GM21576 (cell line): ENCODE measurements around the gene DDOST.
A peak's percentile ranks its signal among the peaks of the same experiment; 100 is the strongest.

Source experiments
- ATAC-seq: cut with Tn5 transposase; IDR thresholded peaks from one replicate; pipeline ENCODE4 v1.9.1; 2021; ENCODE audit warnings: mild to moderate bottlenecking, moderate library complexity; ENCODE audit not compliant: unreplicated experiment

Gene DDOST

GRCh38 chr1:20663365-20663764 is 2.2 kb upstream of the DDOST start:
- ATAC-seq, result no peak

- no peak for ATAC-seq
These were observed 924 bp upstream of the DDOST start for GRCh38 chr1:20662110-20662475.

- peak; percentile 2 for ATAC-seq
These were observed 342 bp downstream of the DDOST start for GRCh38 chr1:20660847-20661206.

GRCh38 chr1:20660363-20660762 is 806 bp downstream of the DDOST start:
- no peak for ATAC-seq

- ATAC-seq, result no peak
These were observed 2.8 kb downstream of the DDOST start for GRCh38 chr1:20658166-20658915.

- ATAC-seq, result no peak
These were observed 4.1 kb downstream of the DDOST start for GRCh38 chr1:20657024-20657423.

- no peak for ATAC-seq
These were observed 7.0 kb downstream of the DDOST start for GRCh38 chr1:20654104-20654690.

GRCh38 chr1:20652300-20652699 is 8.9 kb downstream of the DDOST start:
- no peak for ATAC-seq

- no peak for ATAC-seq
These were observed 12.2 kb downstream of the DDOST start for GRCh38 chr1:20648946-20649345.

GRCh38 chr1:20648438-20648837 is 12.7 kb downstream of the DDOST start:
- ATAC-seq, result no peak

- no peak for ATAC-seq
These were observed 15.8 kb downstream of the DDOST start for GRCh38 chr1:20645414-20645813.

GRCh38 chr1:20644416-20644815 is 16.8 kb downstream of the DDOST start:
- ATAC-seq, result no peak

GRCh38 chr1:20643080-20643479 is 18.1 kb downstream of the DDOST start:
- ATAC-seq, result no peak

GRCh38 chr1:20641975-20642374 is 19.2 kb downstream of the DDOST start:
- ATAC-seq, result no peak

GRCh38 chr1:20640183-20640597 is 21.0 kb downstream of the DDOST start:
- no peak for ATAC-seq

- ATAC-seq, result no peak
These were observed 24.3 kb downstream of the DDOST start for GRCh38 chr1:20636785-20637347.

- ATAC-seq, result no peak
These were observed 26.5 kb downstream of the DDOST start for GRCh38 chr1:20634594-20635084.

- no peak for ATAC-seq
These were observed 27.0 kb downstream of the DDOST start for GRCh38 chr1:20634065-20634593.

GRCh38 chr1:20633190-20634064 is 27.7 kb downstream of the DDOST start, which contains the start of gene PINK1:
Gene PINK1 (plus strand): TSS chr1:20633458. CDS start chr1:20633549, 91 bp downstream.
- peak; percentile 58 for ATAC-seq

GRCh38 chr1:20632386-20632785 is 28.8 kb downstream of the DDOST start:
- ATAC-seq, result no peak

GRCh38 chr1:20630729-20631128 is 30.4 kb downstream of the DDOST start:
- no peak for ATAC-seq
